Effector memory CD4-positive, alpha-beta T cell (primary cell): ENCODE data around the gene P3H1.
"Not testable (repeated sequence)": the region's sequence is repeated elsewhere in the genome, so short reads cannot be mapped to it uniquely, and the experiment has no call there.

Experiments used
- DNase-seq, 3 donors: peaks; one replicate each; pipeline ENCODE4 v3.0.0-alpha.2; 2020
- H3K27ac ChIP-seq: 2 replicates; pipeline ENCODE4 v1.7.0; 2013; ENCODE audit warnings: mild to moderate bottlenecking, low read length, moderate library complexity; ENCODE audit not compliant: insufficient read depth, poor library complexity, severe bottlenecking
- H3K27me3 ChIP-seq: replicated peaks from 2 replicates; pipeline ENCODE4 v1.7.0; 2013; ENCODE audit warnings: mild to moderate bottlenecking, low read length; ENCODE audit not compliant: insufficient read depth, control insufficient read depth, poor library complexity, severe bottlenecking
- H3K36me3 ChIP-seq: 2 replicates; pipeline ENCODE4 v1.7.0; 2013; ENCODE audit warnings: mild to moderate bottlenecking, low read length, moderate library complexity; ENCODE audit not compliant: control insufficient read depth, insufficient read depth
- H3K4me1 ChIP-seq: 2 replicates; pipeline ENCODE4 v1.7.0; 2013; ENCODE audit warnings: low read length, mild to moderate bottlenecking; ENCODE audit not compliant: control insufficient read depth, insufficient read depth, poor library complexity, severe bottlenecking
- H3K4me3 ChIP-seq: 2 replicates; pipeline ENCODE4 v1.7.0; 2013; ENCODE audit warnings: low read length, low read depth, mild to moderate bottlenecking; ENCODE audit not compliant: insufficient read depth, poor library complexity, severe bottlenecking
- H3K9me3 ChIP-seq: 2 replicates; pipeline ENCODE4 v1.7.0; 2013; ENCODE audit warnings: mild to moderate bottlenecking, low read length, moderate library complexity; ENCODE audit not compliant: control insufficient read depth

P3H1 gene

DNA sequence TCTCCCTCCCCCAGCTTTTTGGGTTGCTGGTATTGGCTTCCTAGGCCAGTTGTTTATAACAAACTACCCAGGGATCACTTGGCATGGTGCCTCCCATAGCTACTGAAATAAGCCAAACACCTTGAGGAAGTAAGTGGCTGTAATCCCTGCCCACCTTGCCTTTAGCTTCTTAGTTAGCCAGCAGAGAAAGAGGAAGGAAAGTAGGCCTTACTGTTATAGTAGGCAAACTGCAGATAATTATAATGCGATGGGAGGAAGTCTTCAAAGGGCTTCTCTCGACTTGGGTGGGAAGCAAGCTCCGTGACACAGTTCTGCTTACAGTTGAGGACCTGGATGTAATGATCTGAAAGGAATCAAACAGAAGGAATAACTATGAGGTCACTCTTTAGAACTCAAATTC, 8.2 kb downstream of the P3H1 start:
- Histone ChIP-seq H3K27me3 (no peaks in the 10 kb centered on the region), H3K36me3 (peaks cover 55% of the 10 kb centered on the region), H3K9me3 (no peaks in the 10 kb centered on the region), H3K4me1 (no peaks in the 10 kb centered on the region), H3K4me3 (no peak overlapping the region), H3K27ac (no peak overlapping the region)
- no peak for DNase-seq

DNA sequence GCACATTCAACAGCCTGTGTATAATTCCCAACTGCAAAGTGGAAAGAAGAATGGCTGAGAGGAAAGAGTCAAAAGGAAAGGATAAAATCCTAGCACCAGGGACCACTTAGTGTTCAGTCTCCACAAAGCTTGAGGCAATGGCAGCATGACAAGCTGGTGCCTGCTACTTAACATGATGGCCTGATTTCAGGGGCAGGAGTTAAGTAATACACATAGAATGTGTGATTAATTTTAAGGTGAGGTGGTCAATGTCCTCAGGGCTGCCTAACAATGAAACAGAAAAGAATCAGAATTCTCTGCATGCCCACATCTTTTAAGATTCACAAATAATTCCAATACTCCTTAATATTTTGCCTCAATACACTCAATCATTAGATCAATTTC, 8.9 kb downstream of the P3H1 start:
- no peaks in the 10 kb centered on the region for H3K27me3 ChIP-seq
- no peaks in the 10 kb centered on the region for H3K4me1 ChIP-seq
- H3K4me3 ChIP-seq: no peak overlapping the region
- H3K36me3 ChIP-seq: peaks cover 61% of the 10 kb centered on the region
- H3K27ac ChIP-seq: no peak overlapping the region
- DNase-seq: no peak
- H3K9me3 ChIP-seq: no peaks in the 10 kb centered on the region

DNA sequence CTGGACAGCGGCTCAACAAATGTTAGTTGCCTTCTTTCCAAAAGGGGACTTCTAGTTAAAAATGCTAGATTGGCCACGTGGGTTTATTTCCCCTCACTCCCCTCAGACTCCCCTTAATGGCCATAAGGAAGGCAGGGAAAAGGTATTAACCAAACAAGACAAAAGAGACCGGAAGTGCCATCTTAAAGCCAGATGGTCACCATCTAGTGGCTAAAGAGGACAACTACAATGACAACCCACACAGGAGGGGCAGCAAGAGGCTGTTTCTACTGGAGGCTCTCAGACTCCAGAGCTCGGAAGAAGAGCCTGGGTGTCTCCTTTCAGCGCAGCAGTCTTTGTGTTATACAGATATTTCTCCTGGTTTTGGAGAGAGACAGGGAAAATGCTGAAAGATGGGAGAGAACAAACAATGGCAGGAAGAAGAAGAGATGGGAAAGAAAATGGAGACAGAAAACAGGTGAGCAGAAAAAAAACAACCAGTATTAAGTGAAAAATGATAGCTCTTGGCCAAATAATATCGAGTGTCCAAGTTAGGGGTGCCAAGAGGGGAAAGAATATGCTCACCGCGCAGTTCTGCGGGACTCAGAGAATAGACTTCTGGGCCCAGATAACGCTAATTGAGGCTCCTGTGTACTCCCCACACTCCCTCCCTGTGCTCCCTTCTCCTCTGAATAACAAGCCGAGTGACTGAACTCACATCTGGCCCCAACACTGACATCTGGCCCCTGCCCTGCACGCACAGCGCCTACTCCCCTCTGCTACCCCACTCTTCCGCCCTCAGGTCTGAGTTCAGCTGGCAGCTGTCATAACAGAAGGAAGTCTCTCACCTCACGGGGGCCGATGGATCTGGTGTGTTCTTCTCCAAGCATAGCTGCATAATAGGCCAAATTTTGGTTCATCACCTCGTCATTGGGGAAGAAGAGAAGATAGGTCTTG, 9.6 kb downstream of the P3H1 start:
- Histone ChIP-seq H3K36me3 (peaks cover 67% of the 10 kb centered on the region), H3K27me3 (no peaks in the 10 kb centered on the region), H3K4me1 (no peaks in the 10 kb centered on the region), H3K4me3 (no peak overlapping the region), H3K27ac (no peak overlapping the region), H3K9me3 (no peaks in the 10 kb centered on the region)
- DNase-seq: no peak

DNA sequence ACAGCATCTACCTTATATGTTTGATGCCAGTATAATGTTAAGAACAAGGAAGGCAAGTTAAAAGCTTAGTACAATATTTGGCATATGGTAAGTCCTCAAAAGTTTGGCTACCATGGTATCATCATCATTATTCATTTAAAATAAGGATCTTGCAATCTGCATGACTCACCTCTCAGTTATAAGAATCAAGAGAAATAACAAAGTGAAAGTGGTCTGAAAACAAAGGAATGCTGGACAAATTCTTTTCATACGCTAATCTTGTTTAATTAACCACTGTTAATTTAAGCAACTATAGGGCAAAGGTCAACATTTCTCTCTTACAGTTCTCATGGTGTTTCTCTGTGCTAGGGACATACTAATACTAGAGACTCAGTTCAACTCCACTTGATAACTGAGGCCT, 13.8 kb downstream of the P3H1 start:
- Histone ChIP-seq H3K4me3 (no peak overlapping the region), H3K27ac (no peak overlapping the region), H3K36me3 (peaks cover 80% of the 10 kb centered on the region), H3K4me1 (no peaks in the 10 kb centered on the region), H3K9me3 (no peaks in the 10 kb centered on the region), H3K27me3 (no peaks in the 10 kb centered on the region)
- DNase-seq: no peak

DNA sequence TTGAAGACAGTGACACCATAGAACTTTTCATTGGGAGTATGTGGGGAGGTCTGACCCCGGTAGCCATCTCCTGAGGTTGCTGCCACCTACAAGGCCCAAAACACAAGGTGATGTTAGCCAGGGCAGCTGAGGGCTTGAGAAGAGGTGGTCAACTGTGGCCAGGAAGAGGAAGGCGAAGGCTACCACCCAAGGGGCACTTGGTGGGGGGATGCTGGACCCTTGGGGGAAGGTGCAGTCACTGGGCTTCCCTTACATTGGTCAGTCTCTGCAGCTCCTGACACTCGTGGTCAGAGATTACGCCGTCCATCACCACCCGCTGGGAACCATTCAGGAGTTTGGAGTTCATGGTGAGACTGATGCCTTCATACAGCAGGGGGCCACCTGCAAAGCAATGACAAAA, 14.5 kb downstream of the P3H1 start:
- no peaks in the 10 kb centered on the region for H3K9me3 ChIP-seq
- H3K4me1 ChIP-seq: no peaks in the 10 kb centered on the region
- H3K36me3 ChIP-seq: peaks cover 72% of the 10 kb centered on the region
- no peaks in the 10 kb centered on the region for H3K27me3 ChIP-seq
- DNase-seq: no peak
- H3K4me3 ChIP-seq: no peak overlapping the region
- H3K27ac ChIP-seq: no peak overlapping the region

DNA sequence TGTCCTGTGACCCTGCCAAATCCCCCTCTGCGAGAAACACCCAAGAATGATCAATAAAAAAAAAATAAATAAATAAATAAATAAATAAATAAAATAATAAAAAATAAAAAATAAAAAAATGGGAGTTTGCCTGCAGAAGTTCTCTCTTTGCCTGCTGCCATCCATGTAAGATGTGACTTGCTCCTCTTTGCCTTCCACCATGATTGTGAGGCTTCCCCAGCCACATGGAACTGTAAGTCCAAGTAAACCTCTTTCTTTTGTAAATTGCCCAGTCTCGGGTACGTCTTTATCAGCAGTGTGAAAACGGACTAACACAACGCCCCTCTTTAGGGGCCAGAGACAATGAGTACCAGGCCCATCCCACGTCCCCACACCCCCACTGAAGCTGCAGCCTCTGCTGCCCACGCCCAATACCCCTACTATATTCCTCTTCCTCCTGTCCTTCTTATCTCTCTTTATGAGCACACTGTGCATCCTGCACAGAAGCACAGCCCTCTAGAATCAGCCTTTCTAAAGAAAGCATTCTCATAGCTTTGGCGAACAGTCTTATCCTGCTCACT, 15.2 kb downstream of the P3H1 start:
- peaks cover 70% of the 10 kb centered on the region for H3K36me3 ChIP-seq
- not testable (repeated sequence) for H3K27ac ChIP-seq, DNase-seq, H3K4me3 ChIP-seq, H3K27me3 ChIP-seq, H3K9me3 ChIP-seq, H3K4me1 ChIP-seq

DNA sequence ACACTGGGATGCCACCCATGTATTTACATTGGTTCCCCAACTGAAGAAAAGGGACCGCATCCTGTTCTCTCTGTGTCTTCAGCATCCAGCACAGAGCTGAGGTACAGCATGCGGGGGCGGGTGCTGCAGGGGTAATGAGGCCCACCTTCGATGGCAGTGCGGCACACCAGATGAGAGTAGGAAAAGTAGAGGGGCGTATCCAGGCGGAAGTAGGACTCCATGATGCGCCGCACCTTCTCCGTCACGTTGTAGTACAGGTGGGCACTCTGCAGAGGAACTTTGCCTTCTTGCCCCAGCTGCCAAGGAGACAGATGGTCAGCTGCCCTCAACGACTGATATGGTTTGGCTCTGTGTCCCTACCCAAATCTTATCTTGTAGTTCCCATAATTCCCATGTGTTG, 16.8 kb downstream of the P3H1 start:
- no peak overlapping the region for H3K4me3 ChIP-seq
- H3K36me3 ChIP-seq: peaks cover 59% of the 10 kb centered on the region
- H3K9me3 ChIP-seq: no peaks in the 10 kb centered on the region
- DNase-seq: no peak
- H3K4me1 ChIP-seq: no peaks in the 10 kb centered on the region
- H3K27ac ChIP-seq: no peak overlapping the region
- H3K27me3 ChIP-seq: no peaks in the 10 kb centered on the region

DNA sequence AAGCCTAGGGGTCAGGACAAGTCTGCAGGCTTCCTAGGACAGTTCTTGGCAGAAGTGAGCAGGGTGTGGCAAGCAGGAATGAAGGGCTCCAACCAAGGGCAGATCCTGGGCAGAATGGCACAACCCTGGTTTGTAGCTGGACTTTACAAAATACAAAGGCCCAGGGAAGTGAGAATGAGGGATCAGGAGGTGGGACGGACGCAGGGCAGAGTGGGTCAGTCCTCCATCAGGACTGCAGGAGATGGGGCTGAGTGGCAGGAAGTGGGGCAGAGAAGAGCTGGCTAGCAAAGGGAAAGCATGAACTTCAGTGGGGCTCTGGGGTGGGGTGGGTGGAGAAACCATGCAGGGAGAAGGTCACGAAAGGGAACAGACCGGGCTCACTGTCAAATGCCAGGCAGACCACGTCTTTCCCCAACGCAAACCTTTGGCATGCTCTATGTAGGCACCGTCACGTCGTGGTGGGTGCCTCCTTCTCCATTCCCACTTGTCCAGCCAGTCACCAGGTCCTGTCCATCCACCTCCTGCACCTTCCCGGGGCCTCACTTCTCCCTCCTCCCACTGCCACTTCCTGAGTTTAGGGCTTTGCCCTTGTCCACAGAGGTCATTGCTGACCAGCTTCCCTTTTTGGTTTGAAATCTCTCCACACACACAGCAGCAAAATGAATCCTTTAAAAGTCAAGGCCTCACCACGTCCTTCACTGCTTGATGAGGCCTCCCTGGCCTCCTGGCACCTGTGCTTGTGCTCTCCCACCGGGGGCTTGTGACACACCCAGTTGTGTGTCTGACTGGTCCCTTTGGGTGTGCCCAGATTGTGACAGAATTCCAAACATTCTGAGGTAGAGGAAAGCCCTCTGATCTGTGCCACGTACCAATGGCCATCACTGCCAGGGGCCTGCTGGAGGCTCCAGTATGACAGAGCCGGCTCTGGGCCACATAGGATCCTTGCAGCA, 18.1 kb downstream of the P3H1 start:
- H3K4me3 ChIP-seq: no peak overlapping the region
- H3K27ac ChIP-seq: no peak overlapping the region
- DNase-seq: no peak
- peaks cover 46% of the 10 kb centered on the region for H3K36me3 ChIP-seq
- no peaks in the 10 kb centered on the region for H3K4me1 ChIP-seq
- no peaks in the 10 kb centered on the region for H3K27me3 ChIP-seq
- no peaks in the 10 kb centered on the region for H3K9me3 ChIP-seq

DNA sequence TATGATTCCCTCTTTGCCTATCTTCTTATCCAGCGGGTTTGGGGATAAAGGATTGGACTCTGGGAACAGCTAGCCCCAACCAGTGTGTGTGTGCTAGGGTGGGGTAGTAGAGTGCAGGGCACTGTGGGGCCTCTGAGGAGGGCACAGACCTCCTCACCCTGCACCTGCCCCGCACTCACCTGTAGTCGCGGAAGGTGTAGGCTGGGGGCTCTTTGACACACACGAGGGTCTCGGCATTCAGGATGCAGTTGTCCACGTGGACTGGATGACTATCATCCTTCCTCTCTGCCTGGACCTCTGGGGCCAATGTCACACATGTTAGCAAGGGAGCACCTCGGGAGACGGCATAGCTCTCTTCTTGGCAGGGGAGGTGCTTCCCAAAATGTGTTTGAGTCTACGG, 18.8 kb downstream of the P3H1 start:
- DNase-seq: no peak
- Histone ChIP-seq H3K9me3 (no peaks in the 10 kb centered on the region), H3K27ac (no peak overlapping the region), H3K27me3 (no peaks in the 10 kb centered on the region), H3K4me3 (no peak overlapping the region), H3K4me1 (no peaks in the 10 kb centered on the region), H3K36me3 (peaks cover 42% of the 10 kb centered on the region)
